Skeletal muscle cell (primary cell): ENCODE measurements around the gene ADK.
"Not testable (repeated sequence)": the region's sequence is repeated elsewhere in the genome, so short reads cannot be mapped to it uniquely, and the experiment has no call there.

Source experiments
- DNase-seq: peaks from one replicate; pipeline ENCODE4 v3.0.0-alpha.2; 2010; ENCODE audit warnings: low read depth
- H3K4me3 ChIP-seq: 2 replicates; pipeline ENCODE4 v1.5.1; 2011; ENCODE audit warnings: low read depth, mild to moderate bottlenecking, control low read depth, low read length, moderate library complexity

The ADK gene

DNA sequence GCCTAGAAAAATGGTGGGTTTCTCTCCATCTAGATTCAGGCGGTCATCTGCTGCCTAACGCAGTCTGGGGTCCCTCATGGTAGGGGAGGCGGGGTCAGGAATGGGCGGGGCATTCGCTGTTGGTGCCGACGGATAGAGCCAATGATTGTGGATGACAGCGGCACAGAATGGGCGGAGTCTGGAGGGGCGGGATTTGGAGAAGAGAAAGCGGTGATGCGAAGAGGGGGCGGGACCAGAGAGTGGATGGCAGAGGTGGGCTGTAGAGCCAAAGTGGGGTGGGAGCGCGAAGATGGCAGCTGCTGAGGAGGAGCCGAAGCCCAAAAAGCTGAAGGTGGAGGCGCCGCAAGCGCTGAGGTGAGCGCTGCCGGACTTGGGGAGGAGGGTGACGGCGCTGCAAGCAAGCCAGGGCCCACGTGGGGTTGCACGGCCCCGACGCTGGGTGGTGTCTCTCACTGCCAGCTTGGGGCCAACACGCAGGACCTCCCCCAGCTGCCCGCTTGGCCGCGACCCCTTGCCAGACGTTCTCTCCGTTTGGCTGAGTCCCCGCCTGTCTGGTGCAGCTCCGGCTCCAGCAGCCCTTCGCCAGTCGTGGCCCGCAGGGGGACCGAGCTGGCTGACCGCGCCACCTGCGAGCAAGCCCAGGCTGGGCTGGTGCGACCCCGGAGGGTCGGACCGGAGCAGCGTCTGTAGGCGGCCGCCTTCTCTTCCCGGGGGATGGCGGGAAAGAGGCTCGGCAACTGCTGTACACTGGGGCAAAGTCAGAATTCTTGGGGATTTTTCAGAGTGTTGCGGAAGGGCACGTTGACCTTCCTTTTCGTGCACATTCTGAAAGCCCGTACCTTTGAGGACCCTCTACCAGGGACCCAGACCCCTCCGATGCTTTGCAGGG is at the start of gene ADK:
TSS of gene ADK (plus strand) at position 232 of the 889 bp plus-strand sequence. CDS start at position 290, 58 bp downstream.
- H3K4me3 ChIP-seq, result peak within 1 kb of the TSS; percentile 81
- peak; percentile 92 for DNase-seq

DNA sequence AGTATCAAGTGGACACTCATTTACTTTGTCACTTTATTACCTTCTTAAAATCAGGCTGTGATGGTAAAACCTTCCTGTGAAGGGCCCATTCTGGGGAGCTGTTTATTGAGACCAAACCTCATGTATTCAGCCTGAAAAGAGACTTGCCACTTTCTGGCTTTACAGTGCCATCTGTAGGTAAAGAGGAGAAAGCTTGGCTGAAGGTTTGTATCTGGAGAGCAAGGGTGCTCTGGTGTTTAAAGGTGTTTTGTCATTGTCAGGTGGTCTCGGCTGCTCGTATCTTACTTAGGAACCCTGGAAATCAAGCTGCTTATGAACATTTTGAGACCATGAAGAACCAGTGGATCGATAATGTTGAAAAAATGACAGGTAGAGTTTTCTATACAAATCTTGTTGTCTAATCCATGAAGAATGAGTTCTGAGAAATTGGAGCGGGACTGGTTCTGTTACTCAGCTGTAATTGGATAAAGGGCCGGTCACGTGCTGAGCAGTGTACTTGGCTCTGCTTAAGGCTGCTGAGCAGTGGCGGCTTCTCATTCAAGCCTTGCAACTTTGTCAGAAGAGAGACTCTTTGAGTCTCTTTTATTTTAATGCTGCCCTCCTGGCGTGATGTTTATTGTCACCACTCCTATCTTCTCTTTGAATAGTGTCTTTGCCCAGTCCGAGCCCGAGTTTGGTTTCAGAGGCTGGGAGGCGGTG is 47.3 kb upstream of the ADK start:
- H3K4me3 ChIP-seq, result no peak overlapping the region
- DNase-seq, result no peak

DNA sequence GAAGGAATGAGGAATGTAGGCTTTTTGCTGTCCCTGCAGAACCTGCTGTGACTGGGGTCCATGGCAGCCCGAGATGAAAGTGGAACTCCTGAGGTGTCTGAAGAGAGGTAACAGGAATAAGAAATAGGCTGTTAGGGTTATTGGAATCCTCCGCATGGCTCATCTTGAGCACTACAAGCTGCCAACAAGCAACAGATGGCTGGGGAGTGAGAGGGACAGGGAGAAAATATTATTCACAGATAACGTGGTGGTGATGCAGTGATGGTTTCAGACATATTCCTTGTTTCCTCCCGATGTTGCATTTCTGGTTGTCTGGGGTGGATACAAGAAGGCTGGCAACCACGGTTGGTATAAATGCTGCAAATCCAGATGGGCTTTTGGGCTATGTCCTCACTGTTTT is 46.5 kb upstream of the ADK start:
- H3K4me3 ChIP-seq, result no peak overlapping the region
- DNase-seq, result no peak

DNA sequence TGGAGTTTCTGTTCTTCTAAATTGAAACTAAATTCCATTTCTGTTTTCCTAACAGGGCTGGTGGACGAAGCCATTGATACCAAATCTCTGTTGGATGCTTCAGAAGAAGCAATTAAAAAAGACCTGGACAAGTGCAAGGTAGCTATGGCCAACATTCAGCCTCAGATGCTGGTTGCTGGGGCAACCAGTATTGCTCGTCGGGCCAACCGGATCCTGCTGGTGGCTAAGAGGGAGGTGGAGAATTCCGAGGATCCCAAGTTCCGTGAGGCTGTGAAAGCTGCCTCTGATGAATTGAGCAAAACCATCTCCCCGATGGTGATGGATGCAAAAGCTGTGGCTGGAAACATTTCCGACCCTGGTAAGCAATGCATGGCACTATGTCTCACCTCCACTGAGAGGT is 46.0 kb upstream of the ADK start:
- DNase-seq, result no peak
- no peak overlapping the region for H3K4me3 ChIP-seq

DNA sequence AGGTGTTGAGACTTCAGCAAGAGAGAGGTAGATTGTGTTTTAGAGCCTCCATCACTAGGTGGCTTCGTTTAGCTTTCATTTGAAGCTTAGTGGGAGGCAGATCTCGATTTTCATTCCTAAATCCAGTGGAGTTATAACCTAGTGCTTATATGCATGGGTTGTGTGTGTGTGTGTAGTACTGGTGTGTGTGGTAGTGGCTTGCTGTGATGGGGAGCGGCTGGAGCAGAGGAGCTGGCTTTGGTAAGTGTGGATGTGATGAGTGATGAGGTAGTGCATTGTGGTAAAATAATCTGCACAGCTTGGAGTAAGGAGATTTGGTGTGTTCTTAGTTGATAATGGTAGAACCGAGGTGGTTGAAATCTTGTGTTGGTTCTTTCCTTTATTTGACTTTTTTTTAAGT is 43.6 kb upstream of the ADK start:
- DNase-seq, result no peak
- H3K4me3 ChIP-seq, result no peak overlapping the region

DNA sequence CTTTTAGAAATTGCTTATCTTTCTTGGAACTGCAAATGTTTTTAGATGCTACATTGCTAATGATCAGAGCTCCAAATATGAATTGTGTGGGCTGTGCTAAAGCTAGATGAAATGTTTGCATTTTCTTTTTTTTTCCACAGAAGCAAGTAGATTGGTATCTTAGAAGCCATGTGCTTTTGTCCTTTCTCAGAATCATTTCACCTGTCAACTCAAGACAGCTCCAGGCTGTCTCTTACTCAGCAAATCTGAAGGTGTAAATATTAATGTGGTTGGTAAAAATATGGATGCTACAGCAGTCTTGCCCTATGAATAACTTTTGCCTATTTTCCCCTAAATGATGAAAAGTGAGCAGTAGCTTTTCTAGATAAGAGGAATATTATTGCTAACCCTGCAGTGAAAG is 41.6 kb upstream of the ADK start:
- no peak for DNase-seq
- H3K4me3 ChIP-seq, result no peak overlapping the region

DNA sequence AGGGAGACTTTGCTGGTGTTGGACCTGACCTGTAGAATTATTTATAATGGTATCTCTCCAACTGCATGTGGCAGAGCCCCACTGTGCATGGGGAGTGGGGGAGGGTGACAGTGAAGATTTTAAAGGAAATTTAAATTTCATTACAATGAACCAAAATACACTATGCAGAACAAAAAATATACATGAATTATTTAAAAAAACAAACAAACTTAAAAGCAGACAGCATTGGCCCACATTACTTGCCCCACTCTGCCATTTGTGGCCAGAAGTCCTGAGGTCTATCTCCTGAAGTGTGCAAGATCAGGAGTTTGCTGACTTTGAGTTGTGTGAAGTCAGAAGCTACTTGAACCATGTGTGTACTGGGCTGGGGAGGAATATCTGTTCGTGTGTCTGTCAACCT is 40.9 kb upstream of the ADK start:
- no peak for DNase-seq
- no peak overlapping the region for H3K4me3 ChIP-seq

DNA sequence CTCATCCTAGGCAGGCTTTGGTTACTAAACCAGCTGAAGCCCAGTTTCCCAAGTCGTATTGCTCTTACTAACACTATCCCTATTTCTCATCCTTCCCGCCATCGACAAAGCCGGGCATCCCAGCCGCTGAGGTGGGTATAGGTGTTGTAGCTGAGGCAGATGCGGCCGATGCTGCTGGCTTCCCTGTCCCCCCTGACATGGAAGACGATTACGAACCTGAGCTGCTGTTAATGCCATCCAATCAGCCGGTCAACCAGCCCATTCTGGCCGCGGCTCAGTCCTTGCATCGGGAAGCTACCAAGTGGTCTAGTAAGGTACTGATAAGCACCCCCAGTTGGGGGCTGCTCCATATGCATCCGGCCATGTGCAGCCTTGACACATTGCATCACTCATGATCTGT is 39.2 kb upstream of the ADK start:
- H3K4me3 ChIP-seq, result no peak overlapping the region
- no peak for DNase-seq

DNA sequence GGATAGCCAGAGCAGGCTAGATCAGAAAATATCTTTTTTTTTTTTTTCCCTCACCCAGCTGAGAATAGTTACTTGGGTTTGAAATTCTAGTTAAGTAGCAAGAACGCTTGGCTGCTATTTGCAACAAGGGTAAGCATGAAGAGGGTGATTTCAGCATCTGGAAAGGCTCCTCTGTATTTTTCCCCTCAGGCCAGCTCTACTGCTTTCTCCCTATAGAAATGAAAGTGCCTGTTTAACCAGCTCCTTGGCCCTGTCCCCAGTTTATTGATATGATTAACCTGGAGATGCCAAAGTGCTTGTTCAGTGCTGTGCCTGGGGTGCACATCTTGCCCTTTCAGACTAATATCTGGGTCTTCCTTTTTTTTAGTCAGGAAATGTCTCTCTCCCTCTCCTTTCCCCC is 37.5 kb upstream of the ADK start:
- no peak for DNase-seq
- H3K4me3 ChIP-seq, result no peak overlapping the region

DNA sequence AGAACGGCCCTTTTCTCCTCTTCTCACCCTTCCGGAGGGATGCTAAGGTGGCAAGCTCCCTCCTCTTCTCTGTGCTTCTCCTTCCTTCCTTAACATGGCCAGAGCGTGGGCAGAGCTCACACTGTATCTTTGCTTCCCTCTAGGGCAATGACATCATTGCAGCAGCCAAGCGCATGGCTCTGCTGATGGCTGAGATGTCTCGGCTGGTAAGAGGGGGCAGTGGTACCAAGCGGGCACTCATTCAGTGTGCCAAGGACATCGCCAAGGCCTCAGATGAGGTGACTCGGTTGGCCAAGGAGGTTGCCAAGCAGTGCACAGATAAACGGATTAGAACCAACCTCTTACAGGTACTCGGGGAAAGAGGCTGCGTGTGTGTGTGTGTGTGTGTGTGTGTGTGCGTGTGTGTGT is 37.0 kb upstream of the ADK start:
- no peak for DNase-seq
- H3K4me3 ChIP-seq, result no peak overlapping the region

DNA sequence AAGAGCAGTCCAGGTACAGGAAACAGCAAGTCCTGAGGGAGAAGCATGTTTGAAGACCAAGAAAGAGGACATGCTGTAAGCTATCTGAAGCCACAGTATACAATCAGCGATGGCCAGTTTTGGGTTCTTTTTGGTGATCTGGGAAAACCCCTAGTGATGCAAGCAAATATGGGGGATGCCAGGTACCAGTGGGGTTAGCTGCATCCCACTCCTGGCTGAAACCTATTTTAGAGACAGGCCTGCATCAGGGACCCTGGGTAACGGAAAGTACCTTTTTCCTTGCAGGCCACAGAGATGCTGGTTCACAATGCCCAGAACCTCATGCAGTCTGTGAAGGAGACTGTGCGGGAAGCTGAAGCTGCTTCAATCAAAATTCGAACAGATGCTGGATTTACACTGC is 33.3 kb upstream of the ADK start:
- H3K4me3 ChIP-seq, result no peak overlapping the region

DNA sequence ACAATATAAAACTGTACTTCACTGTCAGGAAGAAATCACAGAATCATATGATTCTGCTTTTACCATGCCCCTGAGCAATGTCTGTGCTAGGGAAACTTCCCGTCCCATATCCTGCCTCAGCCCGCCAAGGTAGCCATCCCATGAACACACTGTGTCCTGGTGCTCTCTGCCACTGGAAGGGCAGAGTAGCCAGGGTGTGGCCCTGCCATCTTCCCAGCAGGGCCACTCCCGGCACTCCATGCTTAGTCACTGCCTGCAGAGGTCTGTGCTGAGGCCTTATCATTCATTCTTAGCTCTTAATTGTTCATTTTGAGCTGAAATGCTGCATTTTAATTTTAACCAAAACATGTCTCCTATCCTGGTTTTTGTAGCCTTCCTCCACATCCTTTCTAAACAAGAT is 32.2 kb upstream of the ADK start:
- DNase-seq, result no peak
- no peak overlapping the region for H3K4me3 ChIP-seq

More for the DNA sequence above, 33.3 kb upstream of the ADK start:
- no peak for DNase-seq

DNA sequence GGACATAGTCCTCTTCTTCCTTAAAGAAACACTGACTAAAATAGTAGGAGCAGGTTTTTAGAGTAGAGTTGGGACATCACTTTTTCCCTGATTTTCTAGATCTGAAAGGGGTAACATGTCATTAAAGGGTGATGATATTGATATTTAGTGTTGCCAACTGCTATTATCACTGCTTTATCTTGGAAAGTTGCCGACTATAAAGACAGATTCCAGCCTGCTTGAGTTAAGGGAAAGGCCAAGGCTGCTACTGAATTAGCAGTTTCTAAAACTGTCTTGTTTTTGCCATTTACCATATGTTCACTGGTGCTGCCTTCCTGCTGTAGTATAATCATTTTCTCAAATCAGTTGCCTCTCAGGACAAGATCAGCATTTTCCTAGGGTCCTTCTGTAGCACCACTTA is 30.1 kb upstream of the ADK start:
- DNase-seq, result no peak
- no peak overlapping the region for H3K4me3 ChIP-seq

DNA sequence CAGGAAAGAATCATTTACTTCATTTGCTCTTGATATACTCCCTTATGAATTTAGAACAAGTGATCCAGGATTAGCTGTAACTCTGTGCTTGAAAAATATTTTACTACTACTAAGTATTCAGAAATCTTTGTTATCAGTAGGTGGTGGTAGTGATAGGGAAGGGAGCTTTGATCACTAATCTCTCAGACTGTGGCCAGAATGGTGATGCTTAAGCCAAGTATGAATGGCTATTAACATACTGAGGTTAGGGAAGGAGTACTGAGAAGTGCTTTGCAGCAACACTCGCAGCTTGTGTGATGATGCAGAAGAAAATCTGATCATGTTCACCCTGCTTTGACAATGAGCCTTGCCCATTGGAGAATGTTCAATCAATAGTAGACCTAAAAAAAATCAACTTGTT is 29.7 kb upstream of the ADK start:
- H3K4me3 ChIP-seq, result no peak overlapping the region
- DNase-seq, result no peak

DNA sequence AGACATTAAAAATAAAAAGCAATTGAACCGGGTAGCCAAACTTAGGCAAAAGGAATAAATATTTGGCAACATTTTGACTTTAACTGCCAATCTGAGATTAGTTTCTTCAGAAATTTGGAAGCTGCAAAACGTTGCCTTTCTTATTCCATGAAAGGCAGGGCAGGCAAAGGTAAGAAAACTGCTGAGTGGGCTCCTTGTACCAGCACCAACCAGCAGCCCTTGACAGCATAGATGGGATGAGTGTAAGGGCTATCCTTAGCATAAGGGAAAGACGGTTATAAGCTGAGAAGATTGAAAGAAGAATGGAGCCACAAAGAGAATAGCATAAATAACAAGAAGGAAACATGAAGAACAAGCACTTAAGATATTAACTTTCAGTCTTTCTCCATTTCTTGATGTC is 29.0 kb upstream of the ADK start:
- H3K4me3 ChIP-seq, result no peak overlapping the region
- no peak for DNase-seq

DNA sequence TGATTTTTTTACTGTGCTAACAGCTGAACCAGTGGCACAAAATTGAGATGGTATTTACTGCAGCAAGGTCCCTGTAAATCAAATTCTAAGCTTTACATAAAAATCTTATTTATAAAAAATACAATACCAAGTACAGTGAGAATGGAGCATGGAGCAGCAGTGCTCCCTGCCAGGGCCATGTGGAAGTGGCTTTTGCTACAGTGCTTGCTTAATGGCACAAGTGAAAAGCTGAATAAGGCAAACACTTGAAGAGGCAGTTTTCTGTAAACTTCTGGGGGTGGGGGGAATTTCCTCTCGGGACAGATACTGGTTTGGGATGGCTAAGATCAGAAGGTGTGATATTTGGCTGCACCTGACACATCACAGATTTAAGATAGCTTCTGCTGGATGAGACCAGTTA is 27.9 kb upstream of the ADK start:
- DNase-seq, result no peak
- H3K4me3 ChIP-seq, result no peak overlapping the region

DNA sequence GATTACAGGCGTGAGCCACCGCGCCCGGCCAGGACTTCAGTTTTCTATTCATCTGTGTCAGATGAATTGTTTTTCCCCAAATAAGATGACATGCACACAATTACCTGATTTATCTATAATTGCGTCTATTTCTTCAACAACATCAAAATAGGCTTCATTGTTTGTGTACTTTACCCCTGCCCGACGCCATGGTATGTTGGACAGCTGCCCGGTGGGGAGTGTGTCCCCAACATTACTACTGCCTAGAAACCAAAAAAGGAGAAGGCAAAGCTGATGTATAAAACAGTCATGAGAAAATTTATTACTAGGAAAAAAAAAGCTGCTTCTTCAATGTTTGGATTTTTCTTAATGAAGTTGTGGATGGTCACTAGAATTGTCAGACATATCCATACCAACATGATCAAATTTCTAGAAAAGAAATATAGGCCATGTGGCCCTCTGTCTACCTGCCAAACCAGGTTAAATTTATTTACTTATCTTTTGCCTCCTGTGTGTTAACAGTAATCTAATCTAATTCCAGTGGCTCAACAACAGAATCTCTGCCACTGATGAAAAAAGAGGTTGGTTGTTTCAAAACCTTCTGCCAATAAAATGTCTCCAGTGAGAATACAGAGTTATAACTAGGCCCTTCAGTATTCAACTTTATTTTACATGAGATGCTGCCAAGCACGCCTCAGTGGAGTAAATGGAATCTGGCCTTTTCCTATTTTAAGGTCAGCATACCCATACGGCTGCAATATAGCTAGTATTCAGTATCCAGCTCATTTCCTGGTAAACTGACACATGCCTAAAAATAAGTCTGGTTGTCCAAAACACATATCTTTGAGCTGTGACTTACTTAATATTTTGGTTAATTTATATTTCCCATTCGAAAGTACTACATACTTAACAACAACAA is 16.8 kb upstream of the ADK start:
- H3K4me3 ChIP-seq, result no peak overlapping the region
- DNase-seq, result no peak

DNA sequence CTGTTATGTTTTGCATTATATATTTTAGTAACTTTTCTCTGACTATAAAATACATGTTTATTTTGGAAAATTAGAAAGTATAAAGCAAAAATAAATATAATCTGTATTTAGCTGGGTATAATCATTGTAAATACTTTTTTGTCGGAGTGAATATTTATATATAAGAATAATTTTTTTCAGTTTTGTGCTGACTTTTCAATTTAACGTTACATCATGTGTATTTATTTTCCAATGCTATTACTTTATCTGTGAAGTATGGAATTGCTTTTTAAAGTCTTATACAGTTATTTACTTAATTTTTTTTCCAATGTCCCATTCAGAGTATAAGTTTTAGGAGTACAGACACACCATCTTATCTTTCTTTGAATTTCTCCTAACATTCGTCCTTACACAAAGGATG is 15.6 kb upstream of the ADK start:
- no peak for DNase-seq
- H3K4me3 ChIP-seq, result no peak overlapping the region

DNA sequence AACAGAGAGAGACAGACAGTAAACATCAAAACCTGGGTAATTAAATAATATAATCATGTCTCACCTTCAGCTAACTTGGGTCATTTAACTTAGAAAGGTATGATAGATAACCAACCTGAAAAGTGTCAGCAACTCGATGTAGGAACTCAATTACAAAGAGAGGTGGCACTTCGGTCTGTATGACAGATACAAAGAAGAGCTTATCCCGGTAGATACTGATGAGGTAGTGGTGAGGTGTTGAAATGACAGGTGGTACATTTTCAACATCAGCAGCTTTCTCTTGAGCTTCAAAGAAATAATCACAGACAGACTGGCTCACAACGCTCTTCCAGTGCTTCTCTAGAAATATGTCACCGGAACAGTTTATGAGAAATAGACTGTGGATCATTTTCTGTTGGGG is 13.0 kb upstream of the ADK start:
- DNase-seq, result no peak
- H3K4me3 ChIP-seq, result no peak overlapping the region

DNA sequence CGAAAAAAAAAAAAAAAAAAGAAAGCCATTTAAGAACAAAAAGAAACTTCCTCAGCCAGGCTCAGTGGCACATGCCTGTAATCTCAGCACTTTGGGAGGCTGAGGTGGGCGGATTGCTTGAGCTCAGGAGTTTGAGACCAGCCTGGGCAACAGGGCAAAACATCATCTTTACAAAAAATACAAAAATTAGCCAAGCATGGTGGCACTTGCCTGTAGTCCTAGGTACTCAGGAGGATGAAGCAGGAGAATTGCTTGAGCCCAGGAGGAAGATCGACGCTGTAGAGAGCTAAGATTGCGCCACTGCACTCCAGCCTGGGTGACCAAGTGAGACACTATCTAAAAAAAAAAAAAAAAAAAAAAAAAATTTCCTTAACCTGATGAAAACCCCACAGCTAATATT is 12.4 kb upstream of the ADK start:
- not testable (repeated sequence) for H3K4me3 ChIP-seq, DNase-seq
